ENCODE data around the gene C17orf50. TPM values are rescaled to one million over a fixed set of nuclear protein-coding genes. Genes with fewer than 3 reads are reported as not detected.

C17orf50 gene
- total RNA-seq, 1 donor from 2014 or later = not detected

GRCh38 chr17:35716173-35716572, 44.5 kb upstream of the C17orf50 start:
- Histone ChIP-seq H3K9me3 (no peaks in the 10 kb centered on the region), H3K4me3 (no peak overlapping the region), H3K4me1 (peaks cover 26% of the 10 kb centered on the region), H3K36me3 (peaks cover 52% of the 10 kb centered on the region), H3K27me3 (no peaks in the 10 kb centered on the region), H3K27ac (peak overlapping the region; percentile 72)
- TF ChIP-seq CTCF (IDR thresholded peaks at IDR 0.05) = no peak
- no peak for DNase-seq
- ATAC-seq = no peak
- intact Hi-C loops (cut with DNase I) = no loop called here

- DNase-seq (no peak), ATAC-seq (peak; percentile 90)
- H3K9me3 ChIP-seq = no peaks in the 10 kb centered on the region
- H3K27me3 ChIP-seq = no peaks in the 10 kb centered on the region
- peaks cover 26% of the 10 kb centered on the region for H3K4me1 ChIP-seq
- intact Hi-C loops (cut with DNase I) = no loop called here
- TF ChIP-seq CTCF (IDR thresholded peaks at IDR 0.05) = no peak
- H3K36me3 ChIP-seq = peaks cover 44% of the 10 kb centered on the region
- H3K27ac ChIP-seq = peak overlapping the region; percentile 72
- no peak overlapping the region for H3K4me3 ChIP-seq
Observed at GRCh38 chr17:35716897-35717465, 43.7 kb upstream of the C17orf50 start.

- peak overlapping the region; percentile 72 for H3K27ac ChIP-seq
- ATAC-seq = peak; percentile 23
- no peak for DNase-seq
- peaks cover 26% of the 10 kb centered on the region for H3K4me1 ChIP-seq
- TF ChIP-seq CTCF (IDR thresholded peaks at IDR 0.05) = no peak
- intact Hi-C loops (cut with DNase I) = no loop called here
- peaks cover 39% of the 10 kb centered on the region for H3K36me3 ChIP-seq
- H3K27me3 ChIP-seq = no peaks in the 10 kb centered on the region
- no peaks in the 10 kb centered on the region for H3K9me3 ChIP-seq
- H3K4me3 ChIP-seq = no peak overlapping the region
Observed at GRCh38 chr17:35717475-35717874, 43.2 kb upstream of the C17orf50 start.

GRCh38 chr17:35723735-35724134, 37.0 kb upstream of the C17orf50 start:
- Histone ChIP-seq H3K4me1 (peaks cover 3% of the 10 kb centered on the region), H3K36me3 (peaks cover 52% of the 10 kb centered on the region)

GRCh38 chr17:35725058-35725457, 35.6 kb upstream of the C17orf50 start:
- ATAC-seq = no peak
- DNase-seq = no peak
- Histone ChIP-seq H3K4me1 (peaks cover 3% of the 10 kb centered on the region), H3K9me3 (no peaks in the 10 kb centered on the region), H3K27me3 (no peaks in the 10 kb centered on the region), H3K27ac (no peak overlapping the region), H3K4me3 (no peak overlapping the region), H3K36me3 (peaks cover 40% of the 10 kb centered on the region)
- no peak for TF ChIP-seq CTCF (IDR thresholded peaks at IDR 0.05)
- intact Hi-C loops (cut with DNase I) = no loop called here

More at GRCh38 chr17:35723735-35724134, 37.0 kb upstream of the C17orf50 start:
- intact Hi-C loops (cut with DNase I) = no loop called here
- Histone ChIP-seq H3K4me3 (no peak overlapping the region), H3K9me3 (no peaks in the 10 kb centered on the region), H3K27me3 (no peaks in the 10 kb centered on the region), H3K27ac (no peak overlapping the region)
- no peak for ATAC-seq
- DNase-seq = no peak
- TF ChIP-seq CTCF (IDR thresholded peaks at IDR 0.05) = no peak

- Histone ChIP-seq H3K27me3 (no peaks in the 10 kb centered on the region), H3K9me3 (no peaks in the 10 kb centered on the region), H3K4me1 (peaks cover 6% of the 10 kb centered on the region), H3K36me3 (peaks cover 38% of the 10 kb centered on the region), H3K4me3 (no peak overlapping the region), H3K27ac (no peak overlapping the region)
- DNase-seq = no peak
- no peak for ATAC-seq
- intact Hi-C loops (cut with DNase I) = no loop called here
- TF ChIP-seq CTCF (IDR thresholded peaks at IDR 0.05) = no peak
Observed at GRCh38 chr17:35725802-35726126, 34.9 kb upstream of the C17orf50 start.
